NB4 (cell line): ENCODE data around the gene MBOAT7.

Experiments used
- TF ChIP-seq, protein P1 (sequence below): IDR thresholded peaks from one replicate; pipeline ENCODE4 v1.5.1; 2012; ENCODE audit warnings: low read depth, low read length
- TF ChIP-seq, protein P2 (sequence below): IDR thresholded peaks from 2 replicates; pipeline ENCODE4 v1.6.1; 2011; ENCODE audit warnings: low read depth, low read length

DNA sequence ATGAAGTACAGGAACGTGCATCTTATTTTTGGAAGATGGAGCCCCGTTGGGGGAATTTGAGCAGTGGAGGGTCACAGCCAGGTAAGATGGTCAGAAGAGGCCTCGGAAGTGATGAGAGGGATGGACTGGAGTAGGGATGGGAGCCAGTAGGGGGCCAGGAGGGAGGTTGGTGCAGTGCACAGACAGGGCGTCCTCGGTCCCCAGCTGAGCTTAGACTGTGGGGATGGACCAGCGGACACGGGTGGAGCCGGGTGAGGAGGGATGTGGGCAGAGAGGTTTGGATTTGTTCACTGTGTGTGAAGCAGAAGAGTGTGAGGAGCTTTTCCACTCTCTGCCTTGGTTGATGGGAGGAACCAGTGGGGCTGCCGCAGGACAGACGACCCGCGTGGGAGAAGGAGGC lies 21.9 kb upstream of the MBOAT7 start:
- TF ChIP-seq, protein P1, sequence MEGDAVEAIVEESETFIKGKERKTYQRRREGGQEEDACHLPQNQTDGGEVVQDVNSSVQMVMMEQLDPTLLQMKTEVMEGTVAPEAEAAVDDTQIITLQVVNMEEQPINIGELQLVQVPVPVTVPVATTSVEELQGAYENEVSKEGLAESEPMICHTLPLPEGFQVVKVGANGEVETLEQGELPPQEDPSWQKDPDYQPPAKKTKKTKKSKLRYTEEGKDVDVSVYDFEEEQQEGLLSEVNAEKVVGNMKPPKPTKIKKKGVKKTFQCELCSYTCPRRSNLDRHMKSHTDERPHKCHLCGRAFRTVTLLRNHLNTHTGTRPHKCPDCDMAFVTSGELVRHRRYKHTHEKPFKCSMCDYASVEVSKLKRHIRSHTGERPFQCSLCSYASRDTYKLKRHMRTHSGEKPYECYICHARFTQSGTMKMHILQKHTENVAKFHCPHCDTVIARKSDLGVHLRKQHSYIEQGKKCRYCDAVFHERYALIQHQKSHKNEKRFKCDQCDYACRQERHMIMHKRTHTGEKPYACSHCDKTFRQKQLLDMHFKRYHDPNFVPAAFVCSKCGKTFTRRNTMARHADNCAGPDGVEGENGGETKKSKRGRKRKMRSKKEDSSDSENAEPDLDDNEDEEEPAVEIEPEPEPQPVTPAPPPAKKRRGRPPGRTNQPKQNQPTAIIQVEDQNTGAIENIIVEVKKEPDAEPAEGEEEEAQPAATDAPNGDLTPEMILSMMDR, result no peak
- TF ChIP-seq, protein P2, sequence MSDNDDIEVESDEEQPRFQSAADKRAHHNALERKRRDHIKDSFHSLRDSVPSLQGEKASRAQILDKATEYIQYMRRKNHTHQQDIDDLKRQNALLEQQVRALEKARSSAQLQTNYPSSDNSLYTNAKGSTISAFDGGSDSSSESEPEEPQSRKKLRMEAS, result no peak
